Measurements from ENCODE around the gene PPFIA1. TPM values are rescaled to one million over a fixed set of nuclear protein-coding genes. Genes with fewer than 3 reads are reported as not detected.

PPFIA1 gene
- total and polyA plus RNA-seq, 2 of the 8 experiments (the other 6 are each of a cell fraction or from before 2014, with no cell fraction given), result 44.3 to 73.5 TPM

DNA sequence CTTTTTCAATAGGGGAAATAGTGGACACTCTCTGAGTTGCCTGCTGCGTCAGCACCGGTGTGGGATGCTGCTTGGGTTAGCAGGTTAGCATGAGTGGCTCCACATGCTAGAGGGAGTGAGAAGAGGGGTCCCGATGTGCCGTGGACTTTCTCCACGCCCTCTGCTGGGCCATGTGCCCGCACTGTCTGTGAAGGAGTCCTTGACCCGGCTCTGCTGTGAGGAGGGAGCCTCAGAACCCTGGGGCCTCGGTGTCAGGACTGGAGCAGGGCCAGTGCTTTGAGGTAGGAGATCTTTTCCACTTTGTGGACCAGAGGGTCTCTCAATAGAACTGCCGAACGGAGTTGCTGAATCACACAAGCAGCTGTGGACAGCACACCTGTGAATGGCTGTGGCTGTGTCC lies 142.7 kb downstream of the PPFIA1 start (continued):
- TF ChIP-seq CBX5 (IDR thresholded peaks at IDR 0.05; ENCODE audit: low read depth, low read length) (no peak), SP1 (IDR thresholded peaks at IDR 0.05; ENCODE audit: low read depth, low read length) (no peak), SP4 (IDR thresholded peaks at IDR 0.05; ENCODE audit: low read length) (no peak)

Data from H1 (cell line).